K562 (cell line): ENCODE data around the gene GARIN5B. TPM values are rescaled to one million over a fixed set of nuclear protein-coding genes. Genes with fewer than 3 reads are reported as not detected.

Source experiments
- CTBP1 ChIP-seq: fragments of 450-650 bp; IDR thresholded peaks from 2 replicates; pipeline ENCODE4 v1.6.1; 2016; ENCODE audit warnings: borderline replicate concordance
- CTCF ChIP-seq, 3 experiments: IDR thresholded peaks in 2 of 3; conservative IDR thresholded peaks in 1 of 3; 2 replicates each; pipeline ENCODE4 v1.5.1; 2011 to 2012; ENCODE audit warnings: low read length in 3 of 3, mild to moderate bottlenecking in 3 of 3, control low read depth in 2 of 3, improper control_type of control experiment in 1 of 3, inconsistent platforms in 1 of 3, low read depth in 1 of 3, mixed read lengths in 1 of 3, moderate library complexity in 1 of 3; ENCODE audit not compliant: insufficient read depth in 2 of 3
- ELF4 ChIP-seq: fragments of 450-650 bp; formaldehyde crosslinking; IDR thresholded peaks from 2 replicates; pipeline ENCODE4 v1.4.0; 2022; ENCODE audit warnings: missing genetic modification characterization
- EP400 ChIP-seq: fragments of 450-650 bp; IDR thresholded peaks from 2 replicates; pipeline ENCODE4 v1.6.1; 2017; ENCODE audit warnings: antibody characterized with exemption, mild to moderate bottlenecking, moderate library complexity
- KDM5B ChIP-seq: fragments of 200-600 bp; sonication (generic); IDR thresholded peaks from 2 replicates; pipeline ENCODE4 v1.6.1; 2012; ENCODE audit warnings: low read depth, mild to moderate bottlenecking, moderate library complexity, low read length, control low read depth, inconsistent platforms; ENCODE audit not compliant: insufficient replicate concordance
- L3MBTL2 ChIP-seq: fragments of 450-650 bp; IDR thresholded peaks from 2 replicates; pipeline ENCODE4 v1.6.1; 2016; ENCODE audit warnings: mild to moderate bottlenecking, moderate library complexity
- MGA ChIP-seq: fragments of 450-650 bp; IDR thresholded peaks from 2 replicates; pipeline ENCODE4 v1.6.1; 2016; ENCODE audit warnings: mild to moderate bottlenecking, moderate library complexity
- NRF1 ChIP-seq, 2 experiments: fragments of 450-650 bp; IDR thresholded peaks in 1 of 2; conservative IDR thresholded peaks in 1 of 2; 2 replicates each; pipeline ENCODE4 v1.6.1; 2014; ENCODE audit warnings: mild to moderate bottlenecking in 2 of 2
- SUPT5H ChIP-seq: fragments of 450-650 bp; IDR thresholded peaks from 2 replicates; pipeline ENCODE4 v1.6.1; 2016
- THAP12 ChIP-seq: fragments of 250-450 bp; sonication (Bioruptor Pico); IDR thresholded peaks from 2 replicates; pipeline ENCODE4 v1.9.0; 2021; ENCODE audit warnings: mild to moderate bottlenecking, inconsistent platforms
- polyA plus RNA-seq, 8 experiments: library from polyadenylated mRNA; depleted of rRNA in 4 of 8; stranded (reverse) in 5 of 8; unstranded in 3 of 8; fragments of >200 nt; fragmentation: Nextera tagmentation in 2 of 8; fragmentation: Illumina TruSeq in 1 of 8; extraction: Ambion mirVana in 2 of 8; extraction: Trizol in 1 of 8; gene quantifications; 2 replicates each; pipeline versions ENCODE4 v1.2.1 to v1.2.3, GENCODE V29; 2011 to 2014; ENCODE audit warnings: inconsistent platforms in 1 of 8, missing spikeins in 1 of 8
- total RNA-seq, 7 experiments: library from RNA; depleted of rRNA in 6 of 7; stranded (reverse); fragments of >200 nt in 6 of 7; fragmentation: Illumina TruSeq in 2 of 7; extraction: Trizol in 2 of 7; gene quantifications; 2 replicates each; pipeline versions ENCODE4 v1.2.1 to v1.2.3, GENCODE V29; 2011 to 2021; ENCODE audit warnings: low replicate concordance in 1 of 7

GARIN5B gene
- total and polyA plus RNA-seq, 9 of the 15 experiments (the other 6 are each of a cell fraction or from before 2014, with no cell fraction given), result not detected

DNA sequence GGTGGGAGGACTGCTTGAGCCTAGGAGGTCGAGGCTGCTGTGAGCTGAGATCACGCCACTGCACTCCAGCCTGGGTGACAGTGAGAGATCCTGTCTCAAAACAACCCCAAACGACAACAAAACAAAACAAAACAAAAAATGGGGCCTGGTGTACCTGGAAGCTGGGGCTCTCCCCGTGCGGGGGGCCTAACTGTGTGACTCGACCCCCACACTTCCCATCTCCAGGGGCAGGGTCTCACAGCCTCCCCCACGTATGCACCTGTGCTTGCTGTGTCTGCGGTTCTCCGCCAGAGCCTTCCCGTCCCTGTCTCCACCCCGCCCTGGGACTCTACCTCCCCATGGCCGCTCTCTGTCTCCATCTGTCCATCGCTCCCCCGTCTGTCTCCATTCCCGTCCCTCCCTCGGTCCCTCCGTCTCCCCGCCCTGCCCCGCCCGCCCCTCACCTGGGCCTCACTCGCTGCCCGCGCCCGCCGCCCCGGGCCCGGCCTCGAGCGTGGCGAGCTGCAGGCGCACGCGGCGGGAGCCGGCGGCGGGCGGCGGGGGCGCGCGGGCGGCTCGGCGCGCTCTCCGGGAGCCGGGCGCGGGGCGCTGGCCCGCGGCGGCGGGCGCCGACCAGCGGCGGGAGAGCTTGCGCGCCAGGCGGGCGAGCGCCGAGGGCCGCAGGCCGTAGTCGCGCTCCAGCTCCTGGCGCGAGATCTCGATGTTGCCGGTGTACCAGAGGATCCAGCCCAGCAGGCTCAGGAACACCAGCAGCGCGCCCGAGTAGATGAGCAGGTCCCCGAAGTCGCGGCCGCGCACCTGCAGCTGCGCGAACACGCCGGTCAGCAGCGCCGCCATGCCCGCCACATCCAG lies 20.4 kb upstream of the GARIN5B start (continued):
- TF ChIP-seq THAP12 (CRISPR knock-in tag) (peak; percentile 50; the same call in 1 of the 2 replicates), L3MBTL2 (peak; percentile 76), CTBP1 (peak; percentile 87), EP400 (peak; percentile 45; the same call in 1 of the 2 replicates), NRF1 (conservative IDR thresholded peaks at IDR 0.05 in 1 of 2, IDR thresholded peaks at IDR 0.05 in 1 of 2) (peak in 1 of 2 experiments; percentile 28; a peak in 2 of 4 replicates), SUPT5H (no peak), KDM5B (peak; percentile 43), ELF4 (peak; percentile 36; the same call in 1 of the 2 replicates), MGA (peak; percentile 63), CTCF (IDR thresholded peaks at IDR 0.05 in 2 of 3, conservative IDR thresholded peaks at IDR 0.05 in 1 of 3; ENCODE audit: insufficient read depth in 2 of 3, low read depth in 1 of 3, low read length in 3 of 3) (peak in 2 of 3 experiments; percentile 38 to 61; a peak in 4 of 6 replicates)
